SK-N-DZ (cell line): ENCODE results near the gene GALP.
"Not testable (repeated sequence)": the region's sequence is repeated elsewhere in the genome, so short reads cannot be mapped to it uniquely, and the experiment has no call there.

Experiments used
- DNase-seq: peaks from one replicate; pipeline ENCODE4 v3.0.0-alpha.2; 2015; ENCODE audit warnings: low spot score

The GALP gene

DNA sequence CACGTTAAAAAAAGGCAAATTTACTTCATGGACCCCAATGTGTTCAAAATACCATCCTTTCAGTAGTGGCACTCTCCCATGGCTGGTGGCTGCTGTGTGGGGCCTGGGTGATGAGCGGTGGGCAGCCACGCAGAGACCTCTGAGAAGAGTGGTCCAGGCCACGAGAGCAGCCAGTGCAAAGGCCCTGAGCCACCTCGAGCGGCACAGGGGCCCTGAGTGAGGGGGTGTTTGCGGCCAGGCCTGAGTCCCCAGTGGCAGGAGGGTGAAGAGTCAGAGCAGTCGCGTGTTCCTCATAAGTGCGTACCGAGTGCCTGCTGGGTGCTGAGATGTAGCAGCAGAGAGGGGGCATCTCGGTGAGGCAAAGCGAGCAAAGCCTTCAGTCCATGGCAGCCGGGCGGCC is 27.7 kb upstream of the GALP start:
- DNase-seq: no peak

DNA sequence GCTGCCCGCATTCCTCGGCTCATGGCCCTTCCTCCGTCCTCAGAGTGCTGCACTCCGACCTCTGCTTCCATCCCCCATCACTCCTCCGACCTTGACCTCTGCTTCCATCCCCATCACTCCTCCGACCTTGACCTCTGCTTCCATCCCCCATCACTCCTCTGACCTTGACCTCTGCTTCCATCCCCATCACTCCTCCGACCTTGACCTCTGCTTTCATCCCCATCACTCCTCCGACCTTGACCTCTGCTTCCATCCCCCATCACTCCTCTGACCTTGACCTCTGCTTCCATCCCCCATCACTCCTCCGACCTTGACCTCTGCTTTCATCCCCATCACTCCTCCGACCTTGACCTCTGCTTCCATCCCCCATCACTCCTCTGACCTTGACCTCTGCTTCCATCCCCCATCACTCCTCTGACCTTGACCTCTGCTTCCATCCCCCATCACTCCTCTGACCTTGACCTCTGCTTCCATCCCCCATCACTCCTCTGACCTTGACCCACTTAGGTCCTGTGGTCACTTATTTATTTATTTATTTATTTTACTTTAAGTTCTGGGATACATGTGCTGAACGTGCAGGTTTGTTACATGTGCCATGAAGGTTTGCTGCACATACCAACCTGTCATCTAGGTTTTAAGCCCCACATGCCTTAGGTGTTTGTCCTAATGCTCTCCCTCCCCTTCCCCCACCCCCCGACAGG is 26.7 kb upstream of the GALP start:
- DNase-seq: not testable (repeated sequence)

DNA sequence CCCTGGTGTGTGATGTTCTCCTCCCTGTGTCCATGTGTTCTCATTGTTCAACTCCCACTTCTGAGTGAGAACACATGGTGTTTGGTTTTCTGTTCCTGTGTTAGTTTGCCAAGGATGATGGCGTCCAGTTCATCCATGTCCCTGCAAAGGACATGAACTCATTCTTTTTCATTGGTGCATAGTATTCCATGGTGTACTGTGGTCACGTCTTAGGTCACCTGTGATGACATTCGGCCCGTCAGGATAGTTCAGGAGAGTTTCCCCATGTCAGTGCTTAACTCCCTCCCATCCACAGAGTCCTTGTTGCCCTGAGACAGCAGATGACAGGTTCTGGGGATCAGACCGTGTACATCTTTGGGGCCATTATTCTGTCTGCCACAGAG is 26.2 kb upstream of the GALP start:
- DNase-seq: no peak

DNA sequence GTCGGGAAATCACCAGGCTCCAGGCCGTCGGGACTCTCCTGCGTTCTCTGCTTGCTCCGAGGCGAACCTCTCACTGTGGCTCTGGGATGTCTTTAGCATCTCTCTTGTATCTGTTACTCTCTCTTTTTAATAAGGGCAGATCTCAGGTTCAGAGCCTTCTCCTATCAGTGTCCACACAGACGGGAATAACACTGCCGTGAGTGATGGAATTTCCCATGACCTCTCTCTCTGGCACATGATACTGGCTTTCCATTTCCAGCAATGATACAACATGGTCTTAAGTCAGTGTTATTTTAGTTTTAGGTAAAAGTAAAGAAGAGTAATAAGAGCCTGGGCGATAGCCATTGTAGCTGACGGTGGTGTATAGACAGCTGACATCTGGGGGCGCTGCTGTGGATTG is 25.4 kb upstream of the GALP start:
- no peak for DNase-seq

DNA sequence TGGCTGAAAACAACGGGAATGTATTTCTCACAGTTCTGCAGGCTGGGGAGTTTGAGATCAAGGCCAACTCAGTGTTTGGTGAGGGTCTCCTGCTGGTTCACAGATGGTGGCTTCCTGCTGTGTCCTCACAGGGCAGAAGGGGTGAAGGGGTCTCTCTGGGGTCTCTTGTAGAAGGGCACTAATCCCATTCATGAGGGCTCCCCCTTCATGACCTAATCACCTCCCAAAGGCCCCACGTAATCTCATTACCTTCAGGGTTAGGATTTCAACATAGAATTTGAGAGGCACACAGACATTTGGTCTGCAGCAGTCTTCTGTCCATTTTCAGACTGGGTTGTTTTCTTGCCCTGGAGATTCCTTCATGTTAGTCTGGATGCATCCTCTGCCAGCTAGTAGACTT is 23.2 kb upstream of the GALP start:
- no peak for DNase-seq

DNA sequence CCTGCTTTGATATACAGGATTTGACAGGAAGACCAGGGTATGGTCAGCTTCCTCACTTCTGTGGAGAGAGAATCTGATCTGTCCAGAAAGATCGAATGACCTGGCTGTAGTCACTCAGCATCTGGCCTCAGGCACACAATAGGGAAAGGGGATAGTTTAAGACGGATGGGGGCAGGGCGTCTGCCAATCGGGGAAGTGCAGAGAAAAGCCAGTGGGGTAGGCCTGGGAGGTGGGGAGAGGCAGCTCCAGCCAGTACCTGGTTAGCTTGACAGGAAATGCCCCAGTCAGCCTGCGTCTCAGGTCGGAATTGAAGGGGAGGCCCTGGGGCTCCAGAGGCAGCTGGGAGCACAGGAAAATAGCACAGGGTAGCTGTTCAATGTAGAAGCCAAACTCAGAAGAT is 22.3 kb upstream of the GALP start:
- DNase-seq: no peak

DNA sequence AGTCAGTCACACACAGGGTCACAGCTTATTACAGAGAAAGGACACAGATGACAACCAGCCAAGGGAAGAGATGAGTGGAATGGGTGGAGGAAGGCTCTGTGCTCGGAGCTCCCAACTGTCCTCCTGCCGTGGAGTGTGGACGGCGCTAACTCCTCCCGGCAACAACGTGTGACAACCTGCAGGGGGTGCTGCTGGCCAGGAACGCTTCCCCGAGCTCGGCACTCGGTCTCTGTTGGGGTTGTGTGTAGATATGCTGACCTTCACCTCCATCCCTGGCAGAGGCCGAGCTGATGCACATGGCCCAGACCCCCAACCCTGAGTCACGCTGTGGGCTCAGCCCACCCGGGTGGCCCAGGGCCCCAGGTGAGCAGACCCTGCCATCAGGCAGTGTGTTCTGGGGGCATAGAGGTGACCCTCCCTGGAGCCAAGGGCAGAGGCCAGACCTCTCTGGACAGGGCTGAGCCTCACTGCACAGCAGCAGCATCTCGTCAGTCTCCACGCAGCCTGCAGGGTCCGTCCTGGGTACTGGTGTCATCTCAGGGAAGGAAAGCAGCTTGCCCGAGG is 20.6 kb upstream of the GALP start:
- no peak for DNase-seq

DNA sequence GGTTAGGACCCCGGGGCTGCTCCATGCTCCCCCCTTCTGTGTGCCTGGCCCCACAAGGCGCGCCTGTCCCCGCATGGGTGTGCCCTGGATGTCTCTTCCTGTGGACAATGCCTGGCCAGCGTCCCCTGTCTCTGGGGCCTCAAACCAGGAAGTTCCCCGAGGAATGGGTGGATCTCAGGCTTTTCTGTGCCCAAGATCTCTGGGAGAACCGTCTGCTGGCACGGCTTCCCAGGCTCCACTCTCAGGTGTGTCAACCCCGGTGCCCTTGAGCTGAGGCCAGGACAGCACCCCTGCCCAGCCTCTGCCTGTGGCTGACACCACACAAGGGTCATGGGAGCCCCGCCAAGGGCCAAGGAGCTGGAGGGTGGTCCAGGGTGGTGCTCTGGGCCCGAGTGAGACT is 19.0 kb upstream of the GALP start:
- DNase-seq: no peak

DNA sequence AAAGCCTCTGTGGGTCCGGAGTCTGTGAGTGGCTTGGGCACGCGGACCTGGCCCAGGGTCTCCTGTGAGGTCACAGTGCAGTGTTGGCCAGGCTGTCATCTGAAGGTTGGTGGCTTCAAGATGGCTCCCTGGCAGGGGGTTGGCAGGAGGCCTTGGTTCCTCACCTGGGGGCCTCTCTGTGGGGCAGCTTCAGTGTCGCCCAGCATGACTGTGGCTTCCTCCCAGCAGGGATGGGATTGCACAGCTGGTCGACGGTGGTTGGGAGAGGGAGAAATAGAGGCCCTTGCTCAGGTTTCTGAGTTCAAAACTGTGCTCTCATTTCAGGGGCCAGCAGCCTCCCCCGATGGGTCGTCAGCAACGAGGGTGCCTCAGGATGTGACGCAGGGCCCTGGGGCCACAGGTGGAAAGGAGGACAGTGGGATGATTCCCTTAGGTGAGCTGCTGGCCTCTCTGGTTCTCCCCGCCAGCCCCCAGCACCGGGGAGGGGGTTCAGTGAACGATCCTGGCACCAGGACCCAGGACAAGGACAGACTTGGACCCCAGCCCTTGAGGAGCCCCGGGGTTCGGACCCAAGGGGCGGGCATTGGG is 17.5 kb upstream of the GALP start:
- no peak for DNase-seq

DNA sequence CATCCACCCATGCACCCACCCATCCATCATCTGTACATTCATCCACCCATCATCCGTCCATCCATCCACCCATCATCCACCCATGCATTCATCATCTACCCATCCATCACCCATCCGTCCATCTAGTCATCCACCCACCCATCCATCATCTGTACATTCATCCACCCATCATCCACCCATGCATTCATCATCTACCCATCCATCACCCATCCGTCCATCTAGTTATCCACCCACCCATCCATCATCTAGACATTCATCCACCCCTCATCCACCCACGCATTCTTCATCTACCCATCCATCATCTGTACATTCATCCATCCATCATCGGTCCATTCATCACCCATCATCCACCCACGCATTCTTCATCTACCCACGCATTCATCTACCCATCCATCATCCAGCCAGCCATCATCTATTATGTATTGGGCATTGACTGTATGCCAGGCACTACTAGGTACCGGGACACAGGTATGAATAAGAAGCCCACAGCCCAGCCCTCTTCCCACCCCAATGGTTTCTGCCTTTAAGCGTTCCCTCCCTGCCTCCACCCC is 16.7 kb upstream of the GALP start:
- DNase-seq: no peak

DNA sequence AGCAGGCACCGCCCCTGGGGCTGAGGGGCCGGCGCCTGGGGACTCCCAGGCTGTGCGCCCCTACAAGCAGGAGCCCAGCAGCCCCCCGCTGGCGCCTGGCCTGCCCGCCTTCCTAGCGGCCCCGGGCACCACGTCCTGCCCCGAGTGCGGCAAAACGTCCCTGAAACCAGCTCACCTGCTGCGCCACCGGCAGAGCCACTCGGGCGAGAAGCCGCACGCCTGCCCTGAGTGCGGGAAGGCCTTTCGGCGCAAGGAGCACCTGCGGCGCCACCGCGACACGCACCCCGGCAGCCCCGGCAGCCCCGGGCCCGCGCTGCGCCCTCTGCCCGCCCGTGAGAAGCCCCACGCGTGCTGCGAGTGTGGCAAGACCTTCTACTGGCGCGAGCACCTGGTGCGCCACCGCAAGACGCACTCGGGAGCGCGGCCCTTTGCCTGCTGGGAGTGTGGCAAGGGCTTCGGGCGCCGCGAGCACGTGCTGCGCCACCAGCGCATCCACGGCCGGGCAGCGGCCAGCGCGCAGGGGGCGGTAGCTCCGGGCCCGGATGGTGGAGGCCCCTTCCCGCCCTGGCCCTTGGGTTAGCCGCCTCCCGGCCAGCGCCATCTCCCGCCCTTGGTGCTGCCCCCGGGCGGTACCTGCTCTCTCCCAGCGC is 16.1 kb upstream of the GALP start:
- no peak for DNase-seq

DNA sequence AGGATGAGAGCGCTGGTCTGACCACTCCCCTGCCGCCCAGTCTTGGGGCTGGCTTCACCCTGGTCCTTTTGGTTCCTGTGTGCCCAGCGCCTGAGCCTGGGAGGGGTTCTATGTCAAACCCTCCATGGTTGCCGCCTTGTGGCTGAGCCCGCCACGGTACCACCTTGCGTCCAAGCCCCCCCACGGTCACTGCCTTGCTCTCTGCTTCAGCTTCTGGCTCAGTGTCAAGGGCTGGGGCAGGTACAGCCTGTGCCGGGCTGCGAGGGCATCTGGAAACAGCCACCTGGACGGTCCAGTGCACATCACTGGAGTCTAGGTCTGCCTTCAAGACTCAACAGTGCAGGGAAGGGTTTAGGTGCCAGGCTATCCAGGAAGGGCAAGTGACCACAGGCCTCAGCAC is 14.3 kb upstream of the GALP start:
- DNase-seq: no peak

DNA sequence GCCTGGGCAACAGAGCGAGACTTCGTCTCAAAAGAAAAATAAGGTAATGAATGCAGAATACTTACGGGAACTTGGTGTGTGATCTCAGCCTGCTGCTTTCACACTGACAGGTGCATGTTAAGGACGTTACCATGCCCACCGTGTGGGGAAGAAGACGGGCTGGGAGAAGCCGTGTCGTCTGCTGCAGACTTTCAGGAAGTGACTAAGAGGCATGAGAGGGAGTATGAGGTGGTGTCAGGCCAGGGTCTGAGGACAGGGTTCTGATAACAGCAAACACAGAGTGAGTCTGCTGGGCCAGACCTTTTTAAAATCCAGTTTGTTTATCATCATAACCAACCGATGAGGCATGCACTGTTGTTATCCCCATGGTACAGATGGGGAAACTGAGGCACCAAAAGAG is 13.6 kb upstream of the GALP start:
- no peak for DNase-seq

DNA sequence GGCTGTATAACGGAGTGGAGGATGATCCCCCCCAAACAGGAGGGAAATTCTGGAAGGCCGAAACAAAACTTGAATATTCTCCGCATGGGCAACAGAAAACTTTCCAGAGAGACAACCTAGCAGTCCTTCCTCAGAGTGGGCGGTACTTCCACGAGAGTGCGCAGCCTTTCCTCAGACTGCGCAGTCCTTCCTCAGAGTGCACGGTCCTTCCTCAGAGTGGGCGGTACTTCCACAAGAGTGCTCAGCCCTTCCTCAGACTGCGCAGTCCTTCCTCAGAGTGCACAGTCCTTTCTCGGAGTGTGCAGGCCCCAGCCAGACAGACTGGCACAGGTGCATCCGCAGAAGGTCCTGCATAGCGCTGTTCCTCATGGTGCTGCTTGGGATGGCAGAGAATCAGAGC is 12.7 kb upstream of the GALP start:
- no peak for DNase-seq

DNA sequence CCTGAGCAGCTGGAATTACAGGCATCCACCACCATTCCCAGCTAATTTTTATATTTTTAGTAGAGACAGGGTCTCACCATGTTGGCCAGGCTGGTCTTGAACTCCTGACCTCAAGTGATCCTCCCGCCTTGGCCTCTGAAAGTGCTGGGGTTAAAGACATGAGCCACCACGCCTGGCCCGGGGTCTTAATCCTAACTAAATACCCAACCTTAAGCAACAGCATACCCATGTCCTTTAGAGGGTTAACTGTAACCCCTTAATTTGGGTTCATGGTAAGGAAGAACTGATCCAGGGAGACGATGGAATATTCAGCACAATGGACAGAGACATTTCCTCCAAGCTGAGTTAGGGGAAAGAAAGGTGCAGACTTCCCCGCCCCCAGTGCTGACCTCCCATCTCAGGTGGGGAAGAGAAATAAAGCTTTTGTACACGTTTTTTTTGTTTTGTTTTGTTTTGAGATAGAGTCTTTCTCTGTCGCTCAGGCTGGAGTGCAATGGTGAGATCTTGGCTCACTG is 8.7 kb upstream of the GALP start:
- no peak for DNase-seq

DNA sequence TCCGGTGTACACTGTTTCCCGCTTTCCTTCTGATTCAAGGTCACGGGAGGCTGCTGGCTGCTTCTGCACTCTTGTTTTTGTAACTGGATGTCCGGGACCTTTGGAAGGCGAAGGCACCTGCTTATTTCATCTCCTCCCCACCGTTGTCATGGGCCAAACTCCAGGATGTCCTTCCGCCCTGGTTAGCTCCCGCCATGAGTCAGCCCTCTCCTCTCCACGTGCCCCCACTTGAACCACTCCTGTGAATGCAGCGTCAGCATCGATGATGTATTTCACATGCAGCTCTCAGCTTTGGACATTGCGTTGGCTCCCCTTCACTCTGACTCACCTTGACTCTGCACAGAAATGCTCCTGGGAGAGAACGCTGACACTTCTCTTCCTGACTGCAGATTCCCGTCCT is 5.5 kb upstream of the GALP start:
- no peak for DNase-seq

DNA sequence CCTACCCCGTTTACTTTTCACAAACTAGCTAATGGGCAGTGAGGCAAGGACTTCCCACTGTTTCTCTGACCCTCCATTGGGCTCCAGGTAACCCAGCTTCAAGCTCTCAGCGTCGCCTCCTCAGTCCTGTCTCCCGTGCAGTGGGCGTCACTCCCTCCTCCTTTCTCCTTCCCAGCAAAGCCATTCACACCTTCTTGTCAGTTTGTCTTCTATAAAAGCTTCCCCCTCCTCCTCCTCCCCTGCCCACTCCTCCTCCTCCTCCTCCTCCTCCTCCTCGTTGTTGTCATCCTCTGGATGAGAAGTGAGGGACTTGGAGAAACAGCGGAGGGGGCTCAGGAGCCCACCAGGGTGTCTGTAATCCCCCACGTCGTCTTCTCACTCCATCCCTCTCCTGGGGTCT is 1.7 kb upstream of the GALP start:
- DNase-seq: no peak

DNA sequence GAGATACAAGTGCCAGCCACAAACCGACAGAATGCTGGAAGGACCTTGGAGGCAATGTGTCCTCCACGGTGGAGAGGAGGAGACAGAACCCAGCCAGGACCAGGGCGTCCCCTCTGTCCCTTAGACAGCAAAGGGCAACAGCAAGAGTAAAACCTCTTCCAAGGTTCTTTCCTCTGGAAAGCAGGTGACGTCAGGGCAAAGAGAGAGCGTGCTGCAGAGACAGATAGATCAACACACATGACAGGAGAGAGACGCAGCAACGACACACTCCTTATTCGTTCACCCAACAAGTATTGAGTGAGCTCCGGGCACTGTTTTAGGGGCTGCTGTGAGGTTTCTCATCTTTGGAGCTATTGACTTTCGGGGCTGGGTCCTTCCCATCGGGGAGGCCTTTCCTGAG is 1.3 kb upstream of the GALP start:
- DNase-seq: no peak

DNA sequence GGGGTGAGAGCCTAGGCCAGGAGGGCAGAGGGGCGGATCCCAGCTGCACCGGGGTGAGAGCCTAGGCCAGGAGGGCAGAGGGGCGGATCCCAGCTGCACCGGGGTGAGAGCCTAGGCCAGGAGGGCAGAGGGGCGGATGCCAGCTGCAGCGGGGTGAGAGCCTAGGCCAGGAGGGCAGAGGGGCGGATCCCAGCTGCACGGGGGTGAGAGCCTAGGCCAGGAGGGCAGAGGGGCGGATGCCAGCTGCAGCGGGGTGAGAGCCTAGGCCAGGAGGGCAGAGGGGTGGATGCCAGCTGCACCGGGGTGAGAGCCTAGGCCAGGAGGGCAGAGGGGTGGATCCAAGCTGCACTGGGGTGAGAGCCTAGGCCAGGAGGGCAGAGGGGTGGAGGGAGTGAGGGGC is 502 bp downstream of the GALP start:
- not testable (repeated sequence) for DNase-seq

DNA sequence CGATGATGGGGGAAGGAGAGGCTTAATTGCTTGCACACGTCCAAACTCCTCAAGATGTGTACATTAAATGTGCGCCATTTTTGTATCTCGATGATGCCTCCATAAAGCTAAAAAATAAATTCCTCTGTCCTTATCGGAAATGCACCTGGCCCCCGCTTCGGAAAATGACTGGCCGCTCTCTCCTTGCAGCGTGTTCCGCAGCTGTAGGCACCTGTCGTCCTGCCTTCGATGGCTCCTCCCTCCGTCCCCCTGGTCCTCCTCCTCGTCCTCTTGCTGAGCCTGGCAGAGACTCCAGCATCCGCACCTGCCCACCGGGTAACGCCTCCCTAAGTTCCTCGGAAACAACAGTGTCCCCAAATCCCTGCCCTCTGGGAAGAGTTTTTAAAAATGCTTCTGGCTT is 1.1 kb downstream of the GALP start:
- DNase-seq: no peak

DNA sequence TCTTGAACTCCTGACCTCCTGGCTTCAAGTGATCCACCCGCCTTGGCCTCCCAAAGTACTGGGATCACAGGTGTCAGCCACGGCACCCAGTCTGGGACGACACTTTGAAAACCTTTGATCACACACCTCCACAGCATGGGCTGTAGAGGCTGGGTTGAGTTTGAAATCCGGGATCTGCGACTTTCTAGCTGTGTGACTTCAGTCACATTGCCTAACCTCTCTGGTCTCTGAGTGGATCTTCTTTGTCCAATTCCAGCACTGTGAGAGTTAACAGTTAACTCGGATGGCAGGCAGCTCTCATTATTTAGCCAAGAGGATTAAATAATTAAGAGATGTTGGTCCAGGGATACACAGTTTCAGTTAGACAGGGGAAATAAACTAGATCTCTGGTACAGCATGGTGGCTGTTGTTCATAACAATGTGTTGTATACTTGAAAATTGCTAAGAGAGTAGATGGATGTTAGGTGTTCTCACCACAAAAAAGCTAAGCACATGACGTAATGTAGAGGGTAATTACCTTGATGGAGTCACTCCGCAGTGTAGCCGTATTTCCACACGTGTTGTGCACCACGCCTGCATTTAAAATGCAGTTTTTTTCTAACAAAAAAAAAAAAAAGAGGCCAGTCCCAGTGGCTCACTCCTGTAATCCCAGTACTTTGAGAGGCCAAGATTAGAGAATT is 1.9 kb downstream of the GALP start:
- no peak for DNase-seq

DNA sequence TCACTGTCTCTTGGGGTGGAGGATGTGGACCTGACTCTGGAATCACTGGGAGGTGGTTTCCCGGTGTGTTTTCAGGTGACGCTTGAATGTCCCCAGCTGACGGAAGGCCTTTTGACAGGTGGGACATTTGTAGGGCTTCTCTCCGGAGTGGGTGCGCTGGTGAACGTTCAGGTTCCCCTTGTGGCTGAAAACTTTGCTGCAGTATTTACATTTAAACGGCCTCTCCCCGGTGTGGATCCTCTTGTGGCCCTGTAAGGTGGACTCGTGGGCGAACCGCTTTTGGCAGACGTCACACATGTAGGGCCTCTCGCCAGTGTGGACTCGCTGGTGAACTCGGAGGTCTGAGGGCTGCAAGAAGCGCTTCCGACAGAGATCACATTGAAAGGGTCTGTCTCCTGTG is 14.0 kb downstream of the GALP start:
- no peak for DNase-seq
